Stimulated activated CD8-positive, alpha-beta memory T cell treated with anti-CD3 and anti-CD28 coated beads, Interleukin-15, amount 100 ng/mL, for 24 hours (primary cell): ENCODE measurements around the gene HOXA7.

Source experiments
- DNase-seq: peaks from one replicate; pipeline ENCODE4 v3.0.0-alpha.2; 2020; ENCODE audit warnings: low read depth

HOXA7 gene

DNA sequence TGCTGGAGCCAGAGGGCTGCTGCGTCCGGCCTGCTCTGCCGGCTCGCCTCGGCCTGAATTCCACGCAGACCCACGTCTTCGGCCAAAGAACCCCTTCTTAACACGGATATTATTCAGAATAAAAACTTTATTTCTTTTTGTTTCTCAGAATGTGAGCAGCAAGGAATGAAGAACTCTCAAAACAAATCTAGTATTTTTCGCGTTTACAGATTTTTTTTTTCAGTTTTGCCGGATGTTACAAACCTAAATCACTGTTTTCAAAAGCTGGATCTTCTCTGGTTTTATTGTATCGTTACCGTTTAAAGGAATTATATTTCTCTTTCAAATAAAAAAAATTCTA, 49.6 kb downstream of the HOXA7 start:
- no peak for DNase-seq

- no peak for DNase-seq
These were observed 50.1 kb downstream of the HOXA7 start for GRCh38 chr7:27106181-27106900.

DNA sequence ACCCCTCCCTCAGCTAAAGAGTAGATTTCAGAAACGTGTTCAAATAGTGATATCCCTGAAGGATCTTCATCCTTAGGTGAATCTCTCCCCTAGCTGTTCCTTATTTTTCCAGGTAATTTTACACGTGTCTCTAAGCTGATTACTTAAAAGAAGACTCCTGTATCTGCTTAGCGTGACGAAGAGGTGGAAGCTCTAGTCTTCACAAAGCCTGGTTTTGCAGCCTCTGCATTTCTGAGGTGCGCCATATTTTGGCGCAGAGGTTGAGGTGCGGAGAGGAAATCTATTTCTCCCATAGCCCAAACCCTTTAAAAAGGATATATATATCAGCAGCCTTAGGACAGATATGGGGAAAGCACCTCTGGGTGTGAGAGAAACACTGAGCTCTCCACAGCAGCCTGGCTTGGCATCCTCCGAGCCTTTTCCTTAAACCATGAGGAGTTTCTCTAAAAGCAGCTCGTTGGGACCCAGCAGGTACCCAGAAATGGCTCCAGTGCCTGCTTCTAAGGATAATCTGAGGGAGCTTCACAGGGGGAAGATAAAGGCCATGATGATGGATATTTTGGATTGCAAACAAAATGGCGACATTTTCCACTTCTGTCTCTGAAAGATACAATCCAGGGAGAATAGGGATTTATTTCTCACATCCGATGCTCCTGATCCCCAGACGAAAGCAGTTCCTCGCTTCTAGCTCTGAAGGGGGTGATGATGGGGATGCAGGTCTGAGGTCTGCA, 51.0 kb downstream of the HOXA7 start:
- DNase-seq = no peak

GRCh38 chr7:27104341-27105058, 52.0 kb downstream of the HOXA7 start:
- no peak for DNase-seq
